HG03469 (cell line): ENCODE data around the gene SUSD3.

Source experiments
- ATAC-seq: cut with Tn5 transposase; IDR thresholded peaks from one replicate; pipeline ENCODE4 v1.9.1; 2021; ENCODE audit warnings: mild to moderate bottlenecking, moderate library complexity, moderate number of reproducible peaks; ENCODE audit not compliant: unreplicated experiment

The SUSD3 gene

DNA sequence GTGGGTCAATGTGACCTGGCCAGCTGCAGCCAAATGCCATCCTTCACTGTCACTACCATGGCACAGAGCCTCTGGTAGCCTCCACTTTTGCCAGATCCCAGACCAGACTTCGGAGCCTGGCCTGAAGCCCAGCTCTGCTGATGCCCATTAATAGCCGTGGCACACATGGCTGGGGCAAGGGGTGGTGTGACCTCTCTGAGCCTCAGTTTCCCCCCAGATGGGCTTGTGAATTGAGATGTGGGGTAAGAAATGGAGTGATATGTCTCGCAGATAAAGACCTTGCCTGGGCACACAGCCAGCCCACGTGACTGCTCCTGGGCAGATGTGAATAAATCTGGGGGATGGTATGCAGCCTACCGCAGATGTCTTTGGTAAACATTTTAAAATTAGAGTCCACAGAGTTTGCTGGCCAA lies 13.9 kb downstream of the SUSD3 start:
- ATAC-seq = no peak

DNA sequence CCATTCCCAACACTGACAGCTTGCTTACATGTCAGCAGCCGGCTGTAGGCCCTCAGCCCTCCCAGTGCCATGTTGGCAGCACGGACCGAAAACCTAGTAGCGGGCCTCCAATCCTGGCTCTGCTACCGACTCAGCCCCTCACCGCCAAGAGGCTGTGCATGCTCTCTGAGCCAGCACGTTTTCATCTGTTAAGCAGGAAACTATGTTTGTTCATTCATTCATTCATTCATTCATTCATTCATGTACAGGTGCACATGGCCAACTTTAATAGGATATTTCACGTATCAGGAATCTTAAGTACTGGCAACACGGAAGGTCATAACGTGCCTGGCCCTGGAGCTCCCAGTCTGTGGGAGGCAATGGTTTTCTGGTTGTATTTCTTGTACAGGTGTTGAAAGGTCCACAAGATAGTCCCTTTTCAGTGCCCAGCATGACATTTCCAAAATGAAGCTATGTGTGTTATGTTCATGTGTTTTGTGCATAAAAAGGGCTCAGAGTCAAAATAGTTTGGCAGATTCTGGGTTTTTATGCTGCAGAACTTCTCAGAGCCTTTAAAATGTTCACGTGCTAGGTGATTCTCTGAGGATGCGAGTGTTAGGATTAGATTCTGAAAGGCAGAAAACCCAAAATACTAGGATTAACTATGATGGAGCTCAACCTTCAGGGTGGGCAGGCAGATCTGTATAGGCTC lies 17.7 kb downstream of the SUSD3 start:
- ATAC-seq = no peak

DNA sequence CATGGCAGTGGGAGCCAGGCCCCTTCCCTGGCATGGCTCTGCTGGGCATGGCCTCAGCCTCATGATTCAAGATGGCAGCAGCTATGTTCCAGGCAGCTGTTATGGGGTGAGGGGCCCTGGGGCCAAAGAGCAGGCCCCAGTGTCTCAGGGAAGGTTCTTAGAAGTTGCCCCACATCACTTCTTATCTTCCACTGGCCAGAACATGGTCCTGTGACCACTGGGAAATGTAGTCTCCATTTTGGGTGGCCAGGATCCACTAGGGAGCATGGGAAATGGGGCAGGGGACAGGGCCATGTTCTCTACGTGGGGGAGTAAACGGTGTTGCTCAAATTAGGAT lies 18.3 kb downstream of the SUSD3 start:
- ATAC-seq = no peak

DNA sequence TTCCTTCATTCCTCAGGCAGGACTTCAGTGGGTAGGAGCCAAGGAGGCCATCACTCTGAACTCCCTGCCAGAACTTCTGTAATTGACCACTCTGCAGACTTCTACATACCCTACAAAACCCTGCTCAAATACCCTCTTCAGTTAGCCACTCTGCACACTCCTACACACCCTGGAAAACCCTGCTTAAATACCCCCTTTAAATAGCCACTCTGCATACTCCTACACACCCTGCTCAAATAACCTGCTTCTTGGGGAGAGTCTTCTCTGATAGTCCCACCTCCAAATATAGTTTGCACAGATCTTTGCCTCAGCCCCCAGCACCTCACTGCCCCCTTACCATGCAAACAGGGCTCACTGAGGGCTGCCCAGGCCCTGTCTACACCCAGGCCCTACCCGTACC lies 18.9 kb downstream of the SUSD3 start:
- ATAC-seq = no peak

DNA sequence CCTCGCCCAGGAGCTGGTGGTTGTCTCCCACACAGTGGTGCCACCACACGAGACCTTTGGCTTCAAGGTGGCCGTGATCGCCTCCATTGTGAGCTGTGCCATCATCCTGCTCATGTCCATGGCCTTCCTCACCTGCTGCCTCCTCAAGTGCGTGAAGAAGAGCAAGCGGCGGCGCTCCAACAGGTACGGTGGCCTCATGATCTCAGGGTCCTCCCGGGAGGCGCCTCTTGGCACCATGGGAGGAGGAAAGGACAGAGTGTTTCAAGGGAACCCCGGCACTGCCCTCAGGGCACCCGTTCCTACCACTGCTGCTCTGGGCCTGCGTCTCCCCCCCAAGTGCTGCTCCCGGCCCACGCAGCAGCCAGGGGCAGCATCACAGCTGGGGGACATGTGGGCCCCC lies 19.3 kb downstream of the SUSD3 start:
- ATAC-seq = no peak

DNA sequence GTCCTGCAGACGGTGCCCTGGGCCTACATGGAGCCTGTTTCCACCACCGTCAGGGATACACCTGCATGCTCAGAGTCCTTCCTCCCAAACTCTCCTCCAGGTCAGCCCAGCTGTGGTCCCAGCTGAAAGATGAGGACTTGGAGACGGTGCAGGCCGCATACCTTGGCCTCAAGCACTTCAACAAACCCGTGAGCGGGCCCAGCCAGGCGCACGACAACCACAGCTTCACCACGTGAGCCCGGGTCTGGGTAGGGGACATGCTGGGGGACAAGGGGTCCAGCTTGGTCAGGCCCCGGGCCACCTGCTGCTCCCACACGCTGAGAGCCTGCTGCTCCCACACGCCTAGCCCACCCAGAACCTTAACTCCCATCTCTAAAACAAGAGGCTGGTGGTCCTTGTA lies 20.9 kb downstream of the SUSD3 start:
- no peak for ATAC-seq

DNA sequence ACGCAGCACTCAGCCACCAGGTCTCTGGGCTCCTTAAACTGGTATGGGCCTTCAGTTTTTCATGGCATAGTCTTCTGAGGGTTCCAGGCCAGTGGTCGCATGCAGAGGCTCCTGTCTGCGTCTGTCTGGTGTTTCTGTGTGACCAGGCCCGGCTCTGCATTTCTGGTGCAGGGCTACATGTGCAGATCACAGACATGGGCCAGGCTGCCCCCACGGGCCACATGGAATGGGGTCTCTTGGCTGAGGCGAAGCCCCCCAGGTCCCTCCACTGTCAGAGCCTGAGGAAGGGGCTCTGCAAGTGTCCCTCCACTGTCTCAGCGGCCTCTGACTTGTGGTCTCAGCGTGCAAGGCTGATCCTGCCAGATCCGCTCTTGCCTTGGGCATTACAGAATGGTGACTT lies 21.9 kb downstream of the SUSD3 start:
- no peak for ATAC-seq

DNA sequence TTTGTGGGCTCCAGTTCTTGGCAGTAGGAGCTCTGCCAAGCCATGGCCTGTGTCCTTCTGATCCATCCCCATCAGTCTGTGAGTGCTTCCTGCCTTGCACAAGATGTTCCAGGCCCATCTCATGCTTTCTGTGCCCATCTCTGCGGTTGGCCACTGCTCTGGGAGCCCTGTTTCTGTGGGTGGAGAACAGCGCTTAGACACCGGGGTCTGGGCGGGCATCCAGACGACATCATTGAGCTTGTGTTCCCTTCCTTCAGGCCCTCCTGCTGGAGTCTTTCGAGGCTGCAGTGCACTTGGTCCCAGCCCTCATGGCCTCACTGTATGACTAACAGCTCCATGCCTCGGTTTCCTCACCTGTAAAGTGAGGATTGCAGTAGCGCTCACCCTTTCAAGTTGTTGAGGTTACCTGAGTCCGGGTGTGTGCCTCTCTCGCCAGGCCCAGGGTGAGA lies 22.6 kb downstream of the SUSD3 start:
- no peak for ATAC-seq

DNA sequence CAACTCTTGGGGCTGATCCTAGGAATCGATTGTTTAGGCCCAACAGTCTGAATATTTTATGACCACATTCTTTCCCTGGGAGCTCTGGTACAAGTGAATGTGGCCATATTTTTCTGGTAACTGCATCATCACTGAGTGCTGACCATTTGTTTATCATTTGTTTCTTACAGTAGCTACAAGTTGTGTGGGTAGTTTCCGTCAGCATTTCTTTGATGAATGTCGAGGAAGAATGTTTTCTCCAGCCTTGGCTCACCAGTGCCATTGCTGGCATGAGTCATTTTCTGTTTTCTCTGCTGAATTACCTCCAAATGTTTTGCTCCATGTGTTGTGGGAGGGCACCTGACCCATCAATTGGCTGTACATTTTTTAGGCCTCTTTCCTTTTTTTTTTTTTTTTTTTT lies 23.4 kb downstream of the SUSD3 start:
- ATAC-seq = no peak

DNA sequence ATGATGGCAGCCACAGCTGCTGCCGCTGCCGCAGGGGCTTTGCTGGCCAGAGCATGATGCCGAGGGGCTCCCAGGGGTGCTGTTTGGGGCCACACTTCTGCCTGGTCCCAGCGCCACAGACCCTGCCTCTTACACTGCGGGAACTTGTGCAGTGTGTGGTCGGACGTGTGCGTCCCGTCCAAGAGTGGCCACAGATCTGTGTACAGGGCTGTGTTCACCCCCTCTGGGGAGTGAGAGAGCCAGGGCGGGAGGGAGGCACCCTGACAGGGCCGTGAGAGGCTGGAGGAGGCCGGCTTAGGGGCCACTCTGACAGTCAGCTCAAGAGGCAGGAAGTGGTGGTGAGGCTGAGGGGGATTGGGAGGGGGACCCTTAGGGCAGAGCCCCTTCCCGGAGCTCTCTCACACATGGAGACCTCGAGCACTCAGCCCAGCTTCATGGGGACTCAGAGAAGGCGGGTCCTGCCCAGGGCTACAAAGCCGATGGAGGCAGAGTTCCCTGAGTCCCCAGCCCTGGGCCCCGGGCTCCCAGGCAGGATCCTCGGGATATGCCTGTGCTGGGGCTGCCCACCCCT lies 24.4 kb downstream of the SUSD3 start:
- no peak for ATAC-seq

DNA sequence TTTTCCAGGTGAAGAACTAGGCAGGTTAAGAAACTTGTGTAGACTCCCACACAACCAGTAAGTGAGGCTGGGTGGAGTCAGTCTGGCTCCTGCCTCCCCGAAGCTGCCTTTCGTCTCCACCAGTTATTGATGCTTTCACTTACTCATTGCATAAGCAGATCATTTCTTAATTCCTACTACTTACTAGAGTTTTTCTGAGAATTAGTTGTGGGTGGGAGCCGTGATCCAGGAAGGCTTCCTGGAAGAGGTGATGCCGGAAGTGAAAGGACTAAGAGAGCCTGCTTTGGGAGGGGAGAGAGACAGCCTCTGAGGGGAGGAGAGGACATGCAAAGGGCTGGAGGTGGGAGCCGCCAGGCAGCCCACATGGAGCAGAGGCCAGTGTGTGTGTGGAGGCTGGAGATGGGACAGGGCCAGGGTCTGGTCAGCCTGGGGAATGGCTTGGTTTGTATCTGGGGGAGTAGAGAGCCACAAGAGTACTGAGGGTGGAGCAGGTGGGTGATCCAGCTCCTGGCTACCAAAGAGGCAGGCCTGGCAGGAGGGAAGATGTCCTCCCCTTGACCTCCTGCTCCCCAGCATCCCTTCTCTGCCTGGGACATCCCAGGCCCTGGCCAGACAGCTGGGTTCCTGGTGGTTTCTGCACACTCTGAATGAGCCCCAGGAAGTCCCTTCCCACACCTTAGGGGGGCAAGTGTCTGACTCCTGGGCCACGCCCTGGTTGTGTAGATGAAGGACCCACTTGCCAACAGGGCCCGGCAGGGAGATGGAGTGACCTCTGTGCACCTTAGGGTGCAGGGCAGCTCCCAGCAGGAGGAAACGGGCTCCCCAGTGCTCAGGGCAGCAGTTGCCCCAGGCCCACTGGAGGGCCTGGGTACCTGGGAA lies 25.3 kb downstream of the SUSD3 start:
- no peak for ATAC-seq

DNA sequence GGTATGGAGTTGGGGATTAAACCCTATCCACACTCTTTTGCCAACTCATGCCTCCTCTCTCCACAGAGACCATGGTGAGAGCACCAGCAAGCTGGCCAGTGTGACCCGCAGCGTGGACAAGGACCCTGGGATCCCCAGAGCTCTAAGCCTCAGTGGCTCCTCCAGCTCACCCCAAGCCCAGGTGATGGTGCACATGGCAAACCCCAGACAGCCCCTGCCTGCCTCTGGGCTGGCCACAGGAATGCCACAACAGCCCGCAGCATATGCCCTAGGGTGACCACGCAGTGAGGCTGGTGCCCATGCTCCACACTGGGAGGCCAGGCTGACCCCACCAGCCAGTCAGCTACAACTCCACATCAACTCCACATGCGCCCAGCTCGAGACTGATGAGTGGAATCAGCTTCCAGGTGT lies 26.0 kb downstream of the SUSD3 start:
- ATAC-seq = no peak

DNA sequence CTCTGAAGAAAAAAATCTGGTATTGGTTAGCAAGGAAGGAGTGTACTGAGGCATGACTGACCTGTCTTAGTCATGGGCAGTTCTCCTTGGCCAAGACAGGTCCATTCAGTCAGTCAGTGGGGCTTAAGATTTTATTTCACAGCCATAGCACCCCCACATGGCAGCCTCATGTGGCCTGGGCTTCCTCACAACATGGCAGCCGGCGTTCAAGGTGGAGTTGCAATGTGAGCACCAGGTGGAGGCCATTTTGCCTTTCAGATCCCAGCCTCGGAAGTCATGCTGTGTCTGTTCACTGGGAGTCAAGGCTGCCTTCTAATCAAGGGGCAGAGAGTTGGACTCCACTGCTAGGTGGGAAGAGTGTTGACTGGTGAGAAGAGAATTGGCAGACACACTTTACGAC lies 27.2 kb downstream of the SUSD3 start:
- ATAC-seq = no peak

DNA sequence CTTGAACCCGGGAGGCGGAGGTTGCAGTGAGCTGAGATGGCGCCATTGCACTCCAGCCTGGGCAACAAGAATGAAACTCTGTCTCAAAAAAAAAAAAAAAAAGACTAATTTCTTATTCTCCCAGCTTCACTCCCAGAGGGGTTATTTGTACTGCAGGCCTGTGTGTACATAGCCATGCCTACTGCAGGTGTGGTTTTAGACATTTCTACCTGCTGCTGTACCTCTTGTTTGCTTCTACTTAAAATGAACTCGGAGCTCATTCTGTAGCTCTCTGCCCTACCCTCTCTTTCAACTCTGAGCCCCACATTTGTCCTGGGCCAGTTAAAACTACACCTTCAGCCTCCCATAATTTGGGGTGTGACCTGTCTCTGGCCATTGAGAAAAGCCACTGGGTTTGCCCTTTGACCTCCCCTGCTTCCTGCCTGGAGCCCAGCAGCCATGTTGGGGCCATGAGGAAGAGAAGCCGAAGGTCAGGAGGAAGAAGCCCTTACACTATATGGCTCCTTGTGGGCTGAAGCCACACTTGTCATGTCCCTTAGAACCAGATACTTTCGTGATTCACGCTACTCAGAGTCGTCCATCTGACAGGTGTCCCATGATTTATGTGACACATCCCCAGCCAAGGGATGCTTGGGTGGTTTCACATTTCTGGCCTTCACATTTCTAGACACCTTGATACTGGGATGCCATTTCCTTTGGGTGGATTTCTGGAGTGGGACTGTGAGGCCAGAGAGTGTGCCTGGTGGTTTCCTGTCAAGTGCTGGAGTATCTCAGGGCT lies 28.1 kb downstream of the SUSD3 start:
- no peak for ATAC-seq

DNA sequence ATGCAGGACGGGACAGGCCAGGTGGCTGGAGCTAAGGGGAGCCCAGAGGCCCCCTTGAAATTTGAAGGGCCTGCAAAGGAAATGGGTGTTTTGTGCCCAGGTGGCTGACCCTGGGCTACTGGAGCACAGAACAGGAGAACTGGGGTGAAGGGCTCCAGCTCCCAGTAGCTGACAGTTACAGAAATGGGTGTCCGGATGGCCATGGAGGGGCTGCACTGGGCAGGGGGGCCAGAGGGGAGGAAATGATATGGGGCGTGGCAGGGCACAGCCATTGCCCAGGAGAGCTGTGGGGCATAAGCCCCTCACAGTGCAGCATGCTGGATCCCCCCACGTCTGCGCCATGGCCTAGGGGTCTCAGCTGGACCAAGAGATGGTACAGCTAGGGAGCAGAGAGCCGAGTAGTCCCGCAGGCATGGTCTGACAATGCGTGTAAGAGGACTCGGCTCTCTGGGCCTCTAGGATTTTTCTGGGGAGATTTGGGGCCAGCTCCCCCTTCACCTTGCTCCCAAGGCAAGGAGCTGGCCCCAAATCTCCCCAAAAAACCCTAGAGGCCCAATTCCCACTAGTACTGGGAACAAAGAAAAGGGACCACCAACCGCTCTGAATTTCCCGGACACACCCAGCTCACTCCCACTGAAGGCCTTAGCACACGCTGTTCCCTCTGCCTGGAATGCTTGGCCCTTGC lies 29.6 kb downstream of the SUSD3 start:
- no peak for ATAC-seq

DNA sequence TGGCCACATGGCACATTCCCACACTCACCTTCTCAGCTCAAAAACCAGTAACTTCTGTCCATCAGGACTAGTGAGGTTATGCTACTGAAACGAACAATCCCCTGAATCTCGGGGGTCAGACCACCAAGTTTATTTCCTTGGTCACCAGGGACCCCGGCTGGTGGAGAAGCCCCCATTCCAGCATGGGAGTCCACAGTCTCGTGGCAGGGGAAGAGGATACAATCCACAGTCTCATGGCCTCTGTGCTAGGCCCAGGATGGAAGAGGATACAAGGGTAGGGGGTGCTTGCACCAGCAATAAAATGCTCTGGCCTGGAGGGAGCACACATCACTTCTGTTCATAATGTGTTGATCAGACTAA lies 30.1 kb downstream of the SUSD3 start:
- ATAC-seq = no peak

DNA sequence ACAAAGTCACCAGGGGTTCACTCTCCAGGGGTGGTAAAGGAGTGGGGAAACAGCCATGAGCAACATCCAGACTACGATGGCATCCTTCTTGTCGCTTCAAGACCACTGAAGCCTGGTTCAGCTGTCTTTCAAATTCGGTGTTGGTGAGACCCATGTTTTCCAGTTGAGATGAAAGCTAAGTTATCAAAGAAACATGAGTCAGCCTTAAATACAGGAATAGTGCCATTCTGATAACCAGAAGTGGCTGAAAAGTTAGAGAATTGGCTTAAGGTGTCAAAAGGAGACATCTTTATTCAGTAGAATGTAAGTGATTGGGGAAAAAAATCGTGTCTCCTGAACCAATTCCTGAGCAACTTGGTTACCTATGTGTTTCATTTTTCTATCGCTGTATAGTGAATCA lies 30.5 kb downstream of the SUSD3 start:
- no peak for ATAC-seq

DNA sequence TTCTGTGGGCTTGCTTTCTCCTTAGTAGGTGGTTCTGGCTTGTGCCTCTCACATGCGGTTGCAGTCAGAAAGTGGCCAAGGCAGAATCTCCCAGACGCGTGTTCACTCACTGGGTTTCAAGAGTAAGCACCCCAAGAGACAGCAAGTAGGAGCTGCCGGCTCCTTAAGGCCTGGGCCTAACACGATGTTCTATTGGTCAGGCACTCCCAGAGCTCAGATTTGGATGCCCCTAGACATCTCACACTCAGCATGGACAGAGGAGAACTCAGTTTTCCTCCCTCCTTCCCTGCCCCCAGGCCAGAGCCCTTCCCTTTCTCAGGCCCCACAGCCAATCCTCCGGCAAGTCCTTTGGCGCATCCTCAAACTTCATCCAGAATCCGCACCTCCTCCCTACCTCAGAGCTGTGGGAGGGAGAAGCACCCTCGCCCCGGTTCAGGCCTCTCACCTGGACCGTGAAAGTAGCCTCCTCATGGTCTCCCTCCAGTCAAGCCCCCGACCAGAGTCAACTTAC lies 31.0 kb downstream of the SUSD3 start:
- ATAC-seq = no peak

DNA sequence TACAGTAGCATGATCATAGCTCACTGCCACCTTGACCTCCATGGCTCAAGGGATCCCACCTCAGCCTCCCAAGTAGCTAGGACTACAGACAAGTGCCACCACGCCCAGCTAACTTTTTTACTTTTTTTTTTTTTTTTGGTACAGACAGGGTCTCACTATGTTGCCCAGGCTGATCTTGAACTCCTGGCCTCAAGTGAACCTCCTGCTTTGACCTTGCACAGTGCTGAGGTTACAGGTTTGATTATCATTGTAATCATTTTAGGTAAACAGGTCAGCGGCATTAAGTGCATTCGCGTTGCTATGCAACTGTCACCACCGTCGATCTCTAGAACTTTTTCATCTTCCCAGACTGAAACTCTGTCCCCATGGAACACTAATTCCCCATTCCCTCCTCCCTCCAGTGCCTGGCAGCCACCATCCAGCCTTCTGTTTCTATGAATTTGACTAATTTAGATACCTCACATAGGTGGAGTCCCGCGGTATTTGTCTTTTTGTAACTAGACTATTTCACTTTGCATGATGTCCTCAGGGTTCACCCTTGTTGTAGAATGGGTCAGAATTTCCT lies 31.7 kb downstream of the SUSD3 start:
- no peak for ATAC-seq

DNA sequence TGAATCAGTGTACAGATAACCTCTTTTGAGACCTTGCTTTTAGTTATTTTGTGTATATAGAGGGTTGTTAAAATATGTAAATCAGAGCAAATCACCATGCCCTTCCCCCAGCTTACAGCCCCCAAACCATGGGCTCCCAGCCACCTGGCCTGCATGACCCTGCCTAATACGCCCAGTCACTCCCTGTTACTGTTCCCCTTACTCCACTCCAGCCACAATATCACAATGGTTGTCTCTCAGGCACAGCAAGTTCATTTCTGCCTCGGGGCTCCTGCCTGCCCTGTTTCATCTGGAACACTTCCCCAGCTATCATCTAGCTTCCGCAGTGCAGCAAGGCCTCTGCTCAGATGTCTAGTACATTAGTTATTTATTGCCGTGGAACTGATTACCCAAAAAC lies 32.6 kb downstream of the SUSD3 start:
- ATAC-seq = no peak
